Smooth muscle cell (in vitro differentiated cells): Measurements from ENCODE around the gene NTN5. TPM values are rescaled to one million over a fixed set of nuclear protein-coding genes. Genes with fewer than 3 reads are reported as not detected.

Source experiments
- DNase-seq: peaks from one replicate; lab custom pipeline; 2025; ENCODE audit not compliant: unreplicated experiment; lab: John Stamatoyannopoulos, UW
- H2AFZ ChIP-seq: fragments of 200-600 bp; sonication (generic); 2 replicates; pipeline ENCODE4 v1.6.0; 2016; ENCODE audit warnings: antibody characterized with exemption, low read depth, mild to moderate bottlenecking
- H3F3A ChIP-seq: fragments of 200-600 bp; sonication (generic); 2 replicates; pipeline ENCODE4 v1.6.0; 2017; ENCODE audit warnings: antibody characterized with exemption, low read depth
- H3K27ac ChIP-seq: fragments of 200-600 bp; sonication (generic); 2 replicates; pipeline ENCODE4 v1.5.1; 2016; ENCODE audit warnings: low read depth, mild to moderate bottlenecking
- H3K27me3 ChIP-seq: fragments of 200-600 bp; sonication (generic); 2 replicates; pipeline ENCODE4 v1.6.1; 2016; ENCODE audit warnings: low read depth, mild to moderate bottlenecking
- H3K36me3 ChIP-seq: fragments of 200-600 bp; sonication (generic); 2 replicates; pipeline ENCODE4 v1.5.1; 2016; ENCODE audit warnings: low read depth
- H3K4me1 ChIP-seq: fragments of 200-600 bp; sonication (generic); 2 replicates; pipeline ENCODE4 v1.5.1; 2016; ENCODE audit warnings: low read depth
- H3K4me2 ChIP-seq: fragments of 200-600 bp; sonication (generic); 2 replicates; pipeline ENCODE4 v1.6.0; 2016; ENCODE audit warnings: mild to moderate bottlenecking
- H3K4me3 ChIP-seq: fragments of 200-600 bp; sonication (generic); 2 replicates; pipeline ENCODE4 v1.5.1; 2016; ENCODE audit warnings: mild to moderate bottlenecking
- H3K79me2 ChIP-seq: fragments of 200-600 bp; sonication (generic); 2 replicates; pipeline ENCODE4 v1.6.0; 2016; ENCODE audit warnings: low read depth, mild to moderate bottlenecking
- H3K9ac ChIP-seq: fragments of 200-600 bp; sonication (generic); 2 replicates; pipeline ENCODE4 v1.6.0; 2016; ENCODE audit warnings: low read depth
- H3K9me3 ChIP-seq: fragments of 200-600 bp; sonication (generic); replicated peaks from 2 replicates; pipeline ENCODE4 v1.5.1; 2016; ENCODE audit warnings: low read depth
- H4K20me1 ChIP-seq: fragments of 200-600 bp; sonication (generic); 2 replicates; pipeline ENCODE4 v1.6.0; 2016; ENCODE audit warnings: low read depth
- WGBS: methylation state at CpG from one replicate; pipeline ENCODE4 v1.1.7; 2016; ENCODE audit warnings: low lambda C conversion rate; 5-methylcytosine and 5-hydroxymethylcytosine counted together
- polyA plus RNA-seq: library from polyadenylated mRNA; unstranded; fragments of >200 nt; fragmentation: Nextera tagmentation; extraction: Ambion mirVana; gene quantifications from 2 replicates; pipeline ENCODE4 v1.2.1, GENCODE V29; 2016
- total RNA-seq: library from RNA; depleted of rRNA; stranded (reverse); fragments of >200 nt; gene quantifications from 2 replicates; pipeline ENCODE4 v1.2.3, GENCODE V29; 2014
- TF ChIP-seq, protein P1 (sequence below): fragments of 200-600 bp; sonication (generic); IDR thresholded peaks from 2 replicates; pipeline ENCODE4 v1.5.1; 2017; ENCODE audit warnings: borderline replicate concordance, mild to moderate bottlenecking, antibody characterized with exemption; ENCODE audit not compliant: insufficient read depth, poor library complexity, severe bottlenecking

Gene NTN5
- total and polyA plus RNA-seq, 2 experiments from 2014 or later, result 0.22 TPM; not detected in 1

DNA sequence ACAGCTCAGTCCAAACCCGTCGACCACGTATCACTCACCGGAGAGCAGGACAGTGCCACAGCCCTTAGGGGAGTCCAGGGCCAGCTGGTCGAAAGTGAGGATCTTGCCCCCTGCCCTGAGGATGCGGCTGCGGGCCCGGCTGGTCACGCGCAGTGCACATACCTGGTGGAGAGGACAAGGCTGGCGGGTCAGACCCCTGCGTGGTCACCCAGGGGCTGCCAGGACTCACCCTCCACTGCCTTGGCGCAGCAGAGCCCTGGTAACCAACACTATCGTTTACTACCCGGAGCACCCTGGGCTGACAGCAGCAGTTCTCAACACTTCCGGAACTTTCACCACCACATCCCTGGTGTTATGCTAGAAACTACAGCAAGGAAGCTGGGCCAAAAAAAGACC lies 56.8 kb downstream of the NTN5 start:
- peaks cover 3% of the 10 kb centered on the region for H3K36me3 ChIP-seq
- H3K4me1 ChIP-seq, result peaks cover 21% of the 10 kb centered on the region
- peaks cover 41% of the 10 kb centered on the region for H4K20me1 ChIP-seq
- 98% methylated on average over 16 of the region's 16 CpGs for WGBS
- TF ChIP-seq, protein P1, sequence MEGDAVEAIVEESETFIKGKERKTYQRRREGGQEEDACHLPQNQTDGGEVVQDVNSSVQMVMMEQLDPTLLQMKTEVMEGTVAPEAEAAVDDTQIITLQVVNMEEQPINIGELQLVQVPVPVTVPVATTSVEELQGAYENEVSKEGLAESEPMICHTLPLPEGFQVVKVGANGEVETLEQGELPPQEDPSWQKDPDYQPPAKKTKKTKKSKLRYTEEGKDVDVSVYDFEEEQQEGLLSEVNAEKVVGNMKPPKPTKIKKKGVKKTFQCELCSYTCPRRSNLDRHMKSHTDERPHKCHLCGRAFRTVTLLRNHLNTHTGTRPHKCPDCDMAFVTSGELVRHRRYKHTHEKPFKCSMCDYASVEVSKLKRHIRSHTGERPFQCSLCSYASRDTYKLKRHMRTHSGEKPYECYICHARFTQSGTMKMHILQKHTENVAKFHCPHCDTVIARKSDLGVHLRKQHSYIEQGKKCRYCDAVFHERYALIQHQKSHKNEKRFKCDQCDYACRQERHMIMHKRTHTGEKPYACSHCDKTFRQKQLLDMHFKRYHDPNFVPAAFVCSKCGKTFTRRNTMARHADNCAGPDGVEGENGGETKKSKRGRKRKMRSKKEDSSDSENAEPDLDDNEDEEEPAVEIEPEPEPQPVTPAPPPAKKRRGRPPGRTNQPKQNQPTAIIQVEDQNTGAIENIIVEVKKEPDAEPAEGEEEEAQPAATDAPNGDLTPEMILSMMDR, result no peak
- H3K27me3 ChIP-seq, result no peaks in the 10 kb centered on the region
- no peak for DNase-seq
- H3K9me3 ChIP-seq, result no peaks in the 10 kb centered on the region
- peaks cover 21% of the 10 kb centered on the region for H3F3A ChIP-seq
- no peak overlapping the region for H2AFZ ChIP-seq
- no peak overlapping the region for H3K4me2 ChIP-seq
- no peak overlapping the region for H3K27ac ChIP-seq
- H3K4me3 ChIP-seq, result no peak overlapping the region
- peaks cover 27% of the 10 kb centered on the region for H3K79me2 ChIP-seq
- no peak overlapping the region for H3K9ac ChIP-seq

DNA sequence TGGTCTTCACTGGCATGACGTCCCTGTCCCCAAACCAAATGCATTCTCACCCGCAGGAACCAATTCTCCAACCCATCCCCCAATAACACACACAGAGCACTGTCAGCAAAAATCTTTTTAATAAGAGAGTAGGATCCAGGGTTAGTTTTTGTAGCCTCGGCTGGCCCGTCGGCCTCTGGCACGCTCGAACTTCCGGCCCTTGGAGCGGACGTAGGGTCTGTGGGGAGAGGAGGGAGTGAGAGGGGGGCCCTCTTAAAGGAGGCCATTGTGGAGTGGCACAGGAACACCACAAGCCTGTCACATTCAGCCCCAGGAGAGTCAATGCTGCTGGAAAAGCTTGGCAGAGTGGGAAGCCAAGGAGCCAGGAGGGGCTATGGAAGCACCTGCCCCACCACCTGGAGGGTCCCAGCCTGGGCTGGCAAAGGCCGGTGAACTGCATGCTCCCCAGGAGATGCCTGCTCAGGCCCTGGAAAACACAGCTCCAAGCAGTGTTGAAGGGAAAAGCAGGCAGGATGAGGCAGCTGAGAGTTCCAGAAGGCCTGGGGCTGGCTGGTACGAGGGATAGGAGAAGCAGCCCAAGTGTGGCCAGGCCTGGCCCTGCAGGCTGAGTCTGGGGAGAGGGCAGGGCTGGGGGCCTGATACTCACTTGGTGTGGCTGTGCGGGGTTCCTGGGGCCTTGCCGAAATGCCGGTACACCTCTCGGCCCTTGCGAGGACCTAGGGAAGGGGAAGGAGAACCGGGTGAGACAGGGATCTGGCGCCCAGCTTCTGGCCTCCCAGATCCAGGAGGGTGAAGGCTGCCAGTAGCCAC lies 57.4 kb downstream of the NTN5 start:
- Histone ChIP-seq H3K4me3 (no peak overlapping the region), H2AFZ (no peak overlapping the region), H3K9ac (no peak overlapping the region), H3K27me3 (no peaks in the 10 kb centered on the region), H3K79me2 (peaks cover 27% of the 10 kb centered on the region), H3K36me3 (peaks cover 3% of the 10 kb centered on the region), H3K27ac (no peak overlapping the region), H3K9me3 (no peaks in the 10 kb centered on the region), H4K20me1 (peaks cover 41% of the 10 kb centered on the region), H3F3A (peaks cover 21% of the 10 kb centered on the region), H3K4me2 (no peak overlapping the region), H3K4me1 (peaks cover 21% of the 10 kb centered on the region)
- TF ChIP-seq, protein P1, result no peak
- 87% methylated on average over 19 of the region's 19 CpGs for whole genome bisulfite sequencing
- DNase-seq, result no peak

DNA sequence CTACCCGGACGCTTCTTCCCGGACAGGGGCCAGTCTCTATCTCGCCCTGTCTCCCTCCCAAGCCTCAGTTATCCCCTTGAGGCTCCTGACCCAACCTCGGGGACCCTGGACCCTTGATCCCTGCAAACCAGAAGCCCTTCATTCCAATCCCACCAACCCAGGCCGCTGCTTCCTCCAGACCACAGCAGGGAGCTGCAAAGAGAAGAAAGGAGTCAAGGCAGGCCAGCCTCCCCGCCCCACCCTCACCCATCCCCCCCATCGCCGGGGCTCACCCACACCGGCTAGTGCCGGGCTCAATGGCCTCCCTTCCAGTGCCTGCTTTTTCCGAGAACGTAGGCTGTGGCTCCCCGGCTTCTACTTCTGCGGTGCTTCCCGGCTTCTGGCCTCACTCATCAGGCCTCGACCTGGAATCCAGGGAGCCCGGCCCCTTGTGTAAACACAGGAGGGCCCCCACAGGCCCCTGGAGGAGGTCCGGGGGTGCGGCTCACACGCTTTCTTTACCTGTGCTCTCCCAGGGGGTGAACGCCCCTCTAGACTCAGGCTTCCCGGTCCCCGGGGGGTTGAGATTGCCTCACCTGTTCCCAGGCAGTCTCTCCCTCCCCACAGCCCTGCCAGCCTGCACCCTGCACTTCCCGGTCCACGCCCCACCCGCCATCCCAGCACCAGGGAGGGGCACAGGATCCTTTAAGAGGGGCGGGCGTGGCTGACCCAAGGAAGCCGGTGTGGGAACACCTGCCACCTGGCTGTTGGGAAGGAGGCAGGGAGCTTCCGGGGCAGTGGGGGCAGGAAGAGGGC lies 58.2 kb downstream of the NTN5 start, which contains the start of gene FAM83E:
TSS of gene FAM83E (minus strand) at position 641 of the 795 bp plus-strand sequence. CDS start 1,704 bp downstream, outside the sequence.
- Histone ChIP-seq H3F3A (peaks cover 21% of the 10 kb centered on the region), H2AFZ (no peak within 1 kb of the TSS), H4K20me1 (peaks cover 41% of the 10 kb centered on the region), H3K27me3 (no peaks in the 10 kb centered on the region), H3K36me3 (peaks cover 3% of the 10 kb centered on the region), H3K4me3 (no peak within 1 kb of the TSS), H3K9me3 (no peaks in the 10 kb centered on the region), H3K9ac (no peak within 1 kb of the TSS), H3K79me2 (peaks cover 27% of the 10 kb centered on the region), H3K4me2 (no peak within 1 kb of the TSS), H3K4me1 (peaks cover 21% of the 10 kb centered on the region), H3K27ac (no peak within 1 kb of the TSS)
- no peak for DNase-seq
- 61% methylated on average over 25 of the region's 31 CpGs for WGBS
- TF ChIP-seq, protein P1, result no peak
